ENCODE results near the gene TFEC. TPM values are rescaled to one million over a fixed set of nuclear protein-coding genes. Genes with fewer than 3 reads are reported as not detected.

TFEC gene
- polyA plus RNA-seq, 6 donors from 2014 or later, result 0.56 to 2.1 (median 1.3) TPM; not detected in 2

Other genes starting within 250 kb of the TFEC start
- gene TES, start 179.8 kb upstream of the TFEC start, polyA plus RNA-seq (ENCODE audit: low read depth in 6 of 6), result 100 to 1,000 TPM in 5 of 6 donors, 10 to 100 TPM in 1; 98.1 to 195 (median 133) TPM

Measured in naive B cell (primary cell).